ENCODE measurements around the gene IMMP1L.

DNA sequence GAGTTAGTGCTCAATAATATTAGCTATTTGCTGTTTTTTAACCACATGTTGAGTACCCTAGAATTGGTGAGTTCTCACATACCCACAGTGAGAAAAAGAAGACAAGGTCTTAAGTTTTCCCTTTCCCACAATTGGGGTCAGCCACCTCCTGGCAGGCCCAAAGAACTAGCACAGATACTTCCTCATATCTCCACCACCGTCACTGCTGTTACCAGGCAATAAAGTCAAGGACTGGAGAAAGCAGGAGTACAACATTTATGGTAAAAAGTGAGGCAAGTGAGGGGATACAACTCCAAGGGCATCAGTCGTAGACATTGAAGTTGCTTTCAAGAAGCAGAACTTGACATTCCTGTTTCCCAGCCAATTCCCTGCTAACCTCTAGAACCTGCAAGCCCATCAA is 19.8 kb upstream of the IMMP1L start:
- TF ChIP-seq, protein P1, sequence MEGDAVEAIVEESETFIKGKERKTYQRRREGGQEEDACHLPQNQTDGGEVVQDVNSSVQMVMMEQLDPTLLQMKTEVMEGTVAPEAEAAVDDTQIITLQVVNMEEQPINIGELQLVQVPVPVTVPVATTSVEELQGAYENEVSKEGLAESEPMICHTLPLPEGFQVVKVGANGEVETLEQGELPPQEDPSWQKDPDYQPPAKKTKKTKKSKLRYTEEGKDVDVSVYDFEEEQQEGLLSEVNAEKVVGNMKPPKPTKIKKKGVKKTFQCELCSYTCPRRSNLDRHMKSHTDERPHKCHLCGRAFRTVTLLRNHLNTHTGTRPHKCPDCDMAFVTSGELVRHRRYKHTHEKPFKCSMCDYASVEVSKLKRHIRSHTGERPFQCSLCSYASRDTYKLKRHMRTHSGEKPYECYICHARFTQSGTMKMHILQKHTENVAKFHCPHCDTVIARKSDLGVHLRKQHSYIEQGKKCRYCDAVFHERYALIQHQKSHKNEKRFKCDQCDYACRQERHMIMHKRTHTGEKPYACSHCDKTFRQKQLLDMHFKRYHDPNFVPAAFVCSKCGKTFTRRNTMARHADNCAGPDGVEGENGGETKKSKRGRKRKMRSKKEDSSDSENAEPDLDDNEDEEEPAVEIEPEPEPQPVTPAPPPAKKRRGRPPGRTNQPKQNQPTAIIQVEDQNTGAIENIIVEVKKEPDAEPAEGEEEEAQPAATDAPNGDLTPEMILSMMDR (IDR thresholded peaks at IDR 0.05) = no peak
- TF ChIP-seq POLR2A (IDR thresholded peaks at IDR 0.05) = no peak
